Osteocyte (in vitro differentiated cells): ENCODE measurements around the gene DLG4. TPM values are rescaled to one million over a fixed set of nuclear protein-coding genes. Genes with fewer than 3 reads are reported as not detected.

ENCODE experiments used
- DNase-seq: peaks from one replicate; pipeline ENCODE4 v3.0.0; 2021; ENCODE audit warnings: mixed read lengths; ENCODE audit not compliant: unreplicated experiment; ENCODE audit errors: extremely low spot score
- H3K27ac Mint-ChIP-seq: one replicate; pipeline ENCODE4 v1.8.0; 2021; ENCODE audit warnings: mild to moderate bottlenecking, mixed read lengths; ENCODE audit not compliant: unreplicated experiment
- H3K27me3 Mint-ChIP-seq: one replicate; pipeline ENCODE4 v1.8.0; 2021; ENCODE audit warnings: mixed read lengths; ENCODE audit not compliant: unreplicated experiment
- H3K36me3 Mint-ChIP-seq: one replicate; pipeline ENCODE4 v1.8.0; 2021; ENCODE audit warnings: mixed read lengths; ENCODE audit not compliant: unreplicated experiment
- H3K4me1 Mint-ChIP-seq: one replicate; pipeline ENCODE4 v1.8.0; 2021; ENCODE audit warnings: mixed read lengths; ENCODE audit not compliant: unreplicated experiment
- H3K4me3 Mint-ChIP-seq: one replicate; pipeline ENCODE4 v1.8.0; 2021; ENCODE audit warnings: mild to moderate bottlenecking, moderate library complexity, mixed read lengths; ENCODE audit not compliant: unreplicated experiment
- H3K9me3 Mint-ChIP-seq: one replicate; pipeline ENCODE4 v1.8.0; 2021; ENCODE audit warnings: mixed read lengths; ENCODE audit not compliant: unreplicated experiment
- CTCF ChIP-seq: fragments of 200-600 bp; sonication (generic); IDR thresholded peaks from 2 replicates; pipeline ENCODE4 v1.5.0; 2021; ENCODE audit warnings: antibody characterized with exemption, mild to moderate bottlenecking, moderate library complexity
- total RNA-seq: library from RNA; stranded (reverse); gene quantifications from 2 replicates; pipeline ENCODE4 v1.2.1, GENCODE V29; 2021

DLG4 gene
- total RNA-seq, 1 donor from 2014 or later: 38.5 TPM

- Mint-ChIP-seq H3K27ac (peak overlapping the region; percentile 99), H3K4me3 (peak overlapping the region; percentile 99), H3K4me1 (peaks cover 30% of the 10 kb centered on the region), H3K36me3 (peaks cover 40% of the 10 kb centered on the region), H3K27me3 (no peaks in the 10 kb centered on the region), H3K9me3 (no peaks in the 10 kb centered on the region)
- DNase-seq: peak; percentile 97
- TF ChIP-seq CTCF: no peak
Observed at GRCh38 chr17:7242717-7243452, 23.2 kb upstream of the DLG4 start.

GRCh38 chr17:7241783-7242716, 22.4 kb upstream of the DLG4 start, which contains the start of gene GABARAP:
Gene GABARAP, minus strand, starts transcription at chr17:7242449. Its CDS starts 119 bp downstream, at chr17:7242330.
- H3K36me3 Mint-ChIP-seq: peaks cover 42% of the 10 kb centered on the region
- H3K4me1 Mint-ChIP-seq: peaks cover 36% of the 10 kb centered on the region
- no peak for TF ChIP-seq CTCF
- H3K9me3 Mint-ChIP-seq: no peaks in the 10 kb centered on the region
- DNase-seq: peak; percentile 98
- H3K27ac Mint-ChIP-seq: peak within 1 kb of the TSS; percentile 99
- H3K27me3 Mint-ChIP-seq: no peaks in the 10 kb centered on the region
- peak within 1 kb of the TSS; percentile 99 for H3K4me3 Mint-ChIP-seq

DNA sequence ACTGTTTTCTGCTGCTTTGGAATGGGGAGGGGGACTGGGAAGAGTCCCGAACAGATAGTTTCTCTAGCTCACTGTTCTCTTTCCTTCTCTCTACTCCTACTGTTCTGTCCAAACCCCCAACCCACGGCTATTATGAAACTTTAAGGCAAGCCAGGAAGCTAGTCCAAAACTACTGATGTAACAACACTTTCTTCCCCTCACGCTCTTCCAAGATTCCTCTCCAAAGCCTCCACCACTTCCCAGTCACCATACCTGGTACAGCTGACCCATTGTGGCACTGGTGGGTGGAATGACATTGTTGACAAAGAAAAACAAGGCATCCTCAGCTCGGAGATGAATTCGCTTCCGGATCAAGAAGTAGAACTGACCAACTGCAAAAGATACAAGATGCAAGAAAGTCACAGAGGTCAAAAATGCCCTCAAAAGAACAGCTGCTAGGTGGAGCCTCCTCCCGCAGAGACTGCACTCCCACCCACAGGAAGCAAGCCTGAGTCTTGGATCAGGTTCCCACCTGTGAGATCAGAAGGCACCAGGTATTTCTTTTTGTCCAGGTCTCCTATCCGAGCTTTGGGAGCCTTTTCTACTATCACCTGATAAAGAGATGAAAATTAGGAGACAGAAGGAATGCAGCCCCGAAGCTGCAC, 21.6 kb upstream of the DLG4 start:
- Mint-ChIP-seq H3K9me3 (no peaks in the 10 kb centered on the region), H3K4me3 (peak overlapping the region; percentile 99), H3K27me3 (no peaks in the 10 kb centered on the region), H3K27ac (peak overlapping the region; percentile 99), H3K36me3 (peaks cover 42% of the 10 kb centered on the region), H3K4me1 (peaks cover 41% of the 10 kb centered on the region)
- TF ChIP-seq CTCF: no peak
- no peak for DNase-seq

GRCh38 chr17:7240375-7240774, 20.7 kb upstream of the DLG4 start:
- peaks cover 42% of the 10 kb centered on the region for H3K36me3 Mint-ChIP-seq
- H3K4me3 Mint-ChIP-seq: peak overlapping the region; percentile 99
- no peak for TF ChIP-seq CTCF
- H3K9me3 Mint-ChIP-seq: no peaks in the 10 kb centered on the region
- no peaks in the 10 kb centered on the region for H3K27me3 Mint-ChIP-seq
- DNase-seq: no peak
- peaks cover 49% of the 10 kb centered on the region for H3K4me1 Mint-ChIP-seq
- peak overlapping the region; percentile 93 for H3K27ac Mint-ChIP-seq
